HEK293T (cell line): ENCODE results near the gene TSC2.

Source experiments
- CTCF ChIA-PET: fragments of 350-600 bp; formaldehyde crosslinking; extraction: SDS; loops from one replicate; lab custom pipeline; 2021; ENCODE audit warnings: antibody characterized with exemption, inconsistent platforms; lab: Yijun Ruan, JAX
- POLR2A ChIA-PET: fragments of 350-600 bp; formaldehyde crosslinking; extraction: SDS; loops from one replicate; lab custom pipeline; 2020; ENCODE audit warnings: antibody characterized with exemption, inconsistent platforms; lab: Yijun Ruan, JAX
- DNase-seq: peaks from one replicate; pipeline ENCODE4 v3.0.0; 2012; ENCODE audit warnings: mixed read lengths; ENCODE audit errors: extremely low spot score
- ARNT ChIP-seq: fragments of 450-650 bp; IDR thresholded peaks from 2 replicates; pipeline ENCODE4 v1.6.1; 2017; ENCODE audit warnings: mild to moderate bottlenecking
- BHLHE40 ChIP-seq: fragments of 450-650 bp; IDR thresholded peaks from 2 replicates; pipeline ENCODE4 v1.6.1; 2016; ENCODE audit warnings: mild to moderate bottlenecking, moderate library complexity, borderline replicate concordance
- CTBP1 ChIP-seq: fragments of 450-650 bp; IDR thresholded peaks from 2 replicates; pipeline ENCODE4 v1.6.1; 2016; ENCODE audit warnings: borderline replicate concordance
- ELF4 ChIP-seq: fragments of 450-650 bp; IDR thresholded peaks from 2 replicates; pipeline ENCODE4 v1.6.1; 2017; ENCODE audit warnings: antibody characterized with exemption
- FOXA1 ChIP-seq: fragments of 450-650 bp; IDR thresholded peaks from 2 replicates; pipeline ENCODE4 v1.6.1; 2016; ENCODE audit warnings: mild to moderate bottlenecking
- FOXK2 ChIP-seq: fragments of 450-650 bp; IDR thresholded peaks from 2 replicates; pipeline ENCODE4 v1.6.1; 2016; ENCODE audit warnings: mild to moderate bottlenecking
- FOXM1 ChIP-seq: fragments of 450-650 bp; IDR thresholded peaks from 2 replicates; pipeline ENCODE4 v1.6.1; 2017; ENCODE audit warnings: mild to moderate bottlenecking, borderline replicate concordance
- HDGF ChIP-seq: fragments of 450-650 bp; IDR thresholded peaks from 2 replicates; pipeline ENCODE4 v1.6.1; 2017; ENCODE audit warnings: antibody characterized with exemption, borderline replicate concordance
- L3MBTL2 ChIP-seq: fragments of 450-650 bp; conservative IDR thresholded peaks from 2 replicates; pipeline ENCODE4 v1.6.1; 2016; ENCODE audit warnings: mild to moderate bottlenecking
- LEF1 ChIP-seq: fragments of 450-650 bp; IDR thresholded peaks from 2 replicates; pipeline ENCODE4 v1.6.1; 2017; ENCODE audit warnings: mild to moderate bottlenecking, borderline replicate concordance
- NFRKB ChIP-seq: fragments of 450-650 bp; IDR thresholded peaks from 2 replicates; pipeline ENCODE4 v1.6.1; 2016; ENCODE audit warnings: mild to moderate bottlenecking, moderate library complexity
- PKNOX1 ChIP-seq: fragments of 450-650 bp; IDR thresholded peaks from 2 replicates; pipeline ENCODE4 v1.6.1; 2016
- SP1 ChIP-seq: fragments of 450-650 bp; IDR thresholded peaks from 2 replicates; pipeline ENCODE4 v1.6.1; 2017
- SUZ12 ChIP-seq: fragments of 450-650 bp; IDR thresholded peaks from 2 replicates; pipeline ENCODE4 v1.6.1; 2016; ENCODE audit warnings: mild to moderate bottlenecking
- TARDBP ChIP-seq: fragments of 450-650 bp; IDR thresholded peaks from 2 replicates; pipeline ENCODE4 v1.6.1; 2016
- ZNF384 ChIP-seq: fragments of 450-650 bp; IDR thresholded peaks from 2 replicates; pipeline ENCODE4 v1.6.1; 2016

TSC2 gene

DNA sequence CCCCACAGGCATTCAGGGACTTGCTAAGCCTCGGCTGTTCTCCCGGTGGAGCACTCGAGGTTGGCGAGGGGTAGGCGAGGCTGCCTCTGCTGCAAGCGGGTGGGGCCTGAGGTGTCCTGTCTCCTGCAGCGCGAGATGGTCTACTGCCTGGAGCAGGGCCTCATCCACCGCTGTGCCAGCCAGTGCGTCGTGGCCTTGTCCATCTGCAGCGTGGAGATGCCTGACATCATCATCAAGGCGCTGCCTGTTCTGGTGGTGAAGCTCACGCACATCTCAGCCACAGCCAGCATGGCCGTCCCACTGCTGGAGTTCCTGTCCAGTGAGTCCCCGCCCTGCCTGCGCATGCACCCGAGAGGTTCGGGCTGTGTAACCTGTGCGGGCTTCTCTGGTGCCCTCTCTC lies 26.3 kb downstream of the TSC2 start:
- CTCF ChIA-PET = no interaction called here
- TF ChIP-seq L3MBTL2 (no peak), LEF1 (no peak), CTBP1 (no peak), SUZ12 (no peak), TARDBP (no peak), ELF4 (no peak), ZNF384 (no peak), HDGF (no peak), PKNOX1 (no peak), FOXK2 (no peak), ARNT (no peak), SP1 (no peak), FOXM1 (no peak), NFRKB (no peak), FOXA1 (no peak), BHLHE40 (no peak)
- DNase-seq = no peak
- POLR2A ChIA-PET = no interaction called here

- no peak for DNase-seq
- ChIA-PET CTCF (no interaction called here), POLR2A (interaction anchor here (0.6 kb wide), 1 partner anchor 1728 kb away, joined by 3 read pairs; no protein-coding TSS in a partner anchor)
- no peak for TF ChIP-seq TARDBP
Measured at GRCh38 chr16:2075631-2076030, 27.8 kb downstream of the TSC2 start.

GRCh38 chr16:2076072-2076865 lies 28.5 kb downstream of the TSC2 start:
- TF ChIP-seq FOXA1 = no peak
- no peak for TF ChIP-seq SP1
- ChIA-PET POLR2A (interaction anchor here (0.7 kb wide), 1 partner anchor 12 kb away, joined by 3 read pairs; no protein-coding TSS in a partner anchor), CTCF (no interaction called here)
- DNase-seq = no peak

GRCh38 chr16:2077016-2077415 lies 29.2 kb downstream of the TSC2 start:
- no peak for DNase-seq
- TF ChIP-seq ELF4 = no peak
- no peak for TF ChIP-seq CTBP1
- no peak for TF ChIP-seq SUZ12
- no peak for TF ChIP-seq FOXM1
- TF ChIP-seq TARDBP = no peak
- no peak for TF ChIP-seq ARNT
- no peak for TF ChIP-seq BHLHE40
- no peak for TF ChIP-seq FOXA1
- TF ChIP-seq PKNOX1 = no peak
- ChIA-PET POLR2A (interaction anchor here (0.7 kb wide), 1 partner anchor 13 kb away, joined by 3 read pairs; no protein-coding TSS in a partner anchor), CTCF (interaction anchor here (0.6 kb wide), 1 partner anchor 46 kb away, joined by 5 read pairs; no protein-coding TSS in a partner anchor)

DNA sequence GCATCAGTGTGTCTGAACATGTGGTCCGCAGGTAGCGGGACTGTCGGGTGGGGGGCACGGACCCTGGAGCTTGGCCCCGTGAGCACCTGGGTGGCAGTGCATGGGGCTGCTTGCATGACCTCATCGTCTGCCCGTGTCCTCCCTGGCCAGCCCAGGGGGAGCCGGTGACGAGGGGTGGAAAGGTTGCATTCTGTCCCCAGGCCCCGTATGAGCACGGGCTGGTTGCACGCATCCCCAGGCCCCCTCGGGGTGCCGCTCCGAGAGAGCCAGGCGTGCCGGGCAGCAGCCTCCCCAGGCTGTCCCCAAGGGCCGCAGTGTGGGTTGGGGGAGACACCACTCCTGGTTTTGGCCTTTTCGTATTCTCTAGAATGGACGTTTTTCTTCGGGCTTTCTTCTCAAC lies 29.9 kb downstream of the TSC2 start:
- ChIA-PET POLR2A (no interaction called here), CTCF (interaction anchor here (0.6 kb wide), 1 partner anchor 47 kb away, joined by 5 read pairs; no protein-coding TSS in a partner anchor)
- TF ChIP-seq HDGF (no peak), LEF1 (no peak), ELF4 (no peak), TARDBP (no peak), FOXK2 (no peak)
- DNase-seq = no peak

DNA sequence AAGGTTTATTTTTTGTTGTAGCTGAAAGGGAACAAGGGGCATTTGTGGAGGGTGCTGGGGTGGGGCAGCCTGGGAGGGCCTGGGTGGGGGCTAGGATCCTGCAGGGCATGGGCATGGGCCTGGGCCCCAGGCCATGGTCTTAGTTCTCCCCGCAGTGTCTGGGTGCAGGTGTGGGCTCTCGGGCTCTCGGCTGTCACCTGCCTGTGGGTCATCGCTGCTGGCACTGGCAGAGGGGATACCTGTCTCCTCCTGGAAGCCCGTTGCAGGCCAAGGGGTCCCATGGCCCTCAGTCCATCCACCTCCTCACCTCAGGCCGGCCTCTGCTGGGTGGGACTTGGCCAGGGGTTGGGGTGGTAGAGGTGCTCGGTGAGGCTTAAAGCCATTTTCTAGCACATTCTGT lies 30.3 kb downstream of the TSC2 start:
- no peak for TF ChIP-seq TARDBP
- TF ChIP-seq FOXA1 = no peak
- no peak for TF ChIP-seq BHLHE40
- no peak for TF ChIP-seq L3MBTL2
- no peak for TF ChIP-seq FOXM1
- TF ChIP-seq ZNF384 = no peak
- TF ChIP-seq SP1 = no peak
- TF ChIP-seq SUZ12 = no peak
- no peak for TF ChIP-seq FOXK2
- TF ChIP-seq ELF4 = no peak
- no peak for TF ChIP-seq CTBP1
- TF ChIP-seq PKNOX1 = no peak
- ChIA-PET POLR2A (no interaction called here), CTCF (no interaction called here)
- DNase-seq = no peak

GRCh38 chr16:2078691-2079090 lies 30.9 kb downstream of the TSC2 start:
- TF ChIP-seq L3MBTL2 = no peak
- no peak for TF ChIP-seq ARNT
- no peak for TF ChIP-seq LEF1
- TF ChIP-seq CTBP1 = no peak
- no peak for TF ChIP-seq BHLHE40
- TF ChIP-seq SUZ12 = no peak
- TF ChIP-seq SP1 = no peak
- TF ChIP-seq TARDBP = no peak
- no peak for TF ChIP-seq PKNOX1
- no peak for TF ChIP-seq ELF4
- TF ChIP-seq ZNF384 = no peak
- TF ChIP-seq NFRKB = no peak
- TF ChIP-seq FOXA1 = no peak
- ChIA-PET POLR2A (interaction anchor here (1.0 to 1.5 kb wide), 3 partner anchors 12 to 114 kb away, joined by 4 to 6 read pairs (median 4); partner anchors contain the start of genes NTHL1, RPS2 and TSC2), CTCF (interaction anchor here (0.5 kb wide), 1 partner anchor 22 kb away, joined by 3 read pairs; no protein-coding TSS in a partner anchor)
- DNase-seq = no peak
